Thyroid gland (tissue), 4 donors: ENCODE measurements around the gene LEP. TPM values are rescaled to one million over a fixed set of nuclear protein-coding genes. Genes with fewer than 3 reads are reported as not detected.

Source experiments
- DNase-seq, 2 donors: peaks; one replicate each; pipeline ENCODE4 v3.0.0-alpha.2; 2019
- H3K27ac ChIP-seq, 3 donors: fragments of 200-600 bp; sonication (generic); 1 replicate in 2 of 3; 2 replicates in 1 of 3; pipeline ENCODE4 v1.5.1; 2016 to 2019; ENCODE audit warnings: mild to moderate bottlenecking in 1 of 3, moderate library complexity in 1 of 3
- H3K27me3 ChIP-seq: fragments of 200-600 bp; sonication (generic); one replicate; pipeline ENCODE4 v1.5.1; 2019
- H3K36me3 ChIP-seq, 2 donors: fragments of 200-600 bp; sonication (generic); one replicate each; pipeline ENCODE4 v1.5.1; 2016 to 2019
- H3K4me1 ChIP-seq, 2 donors: fragments of 200-600 bp; sonication (generic); one replicate each; pipeline ENCODE4 v1.5.1; 2017 to 2019
- H3K4me3 ChIP-seq, 3 donors: fragments of 200-600 bp; sonication (generic); replicated peaks in 1 of 3; 1 replicate in 2 of 3; 2 replicates in 1 of 3; pipeline ENCODE4 v1.5.1; 2016; ENCODE audit warnings: mild to moderate bottlenecking in 1 of 3
- H3K9me3 ChIP-seq: fragments of 200-600 bp; sonication (generic); one replicate; pipeline ENCODE4 v1.5.1; 2017
- POLR2A ChIP-seq, 2 donors: fragments of 450-650 bp; IDR thresholded peaks; one replicate each; pipeline ENCODE4 v1.6.1; 2017; ENCODE audit warnings: antibody characterized with exemption in 2 of 2, mild to moderate bottlenecking in 2 of 2, moderate library complexity in 1 of 2
- WGBS, 2 donors: methylation state at CpG; one replicate each; pipeline ENCODE4 v1.1.5; 2017; 5-methylcytosine and 5-hydroxymethylcytosine counted together
- intact Hi-C: fragments of 100-400 bp; cut with DNase I; formaldehyde crosslinking; loops from one replicate; pipeline ENCODE4 v1.15.1; 2023
- total RNA-seq, 4 donors: library from RNA; depleted of rRNA; stranded (reverse); fragments of >200 nt; gene quantifications; one replicate each; pipeline ENCODE4 v1.2.3, GENCODE V29; 2016
- TF ChIP-seq, protein P1 (sequence below), 6 experiments: fragments of 200-600 bp in 3 of 6; fragments of 450-650 bp in 3 of 6; sonication (generic) in 3 of 6; IDR thresholded peaks; one replicate each; pipeline ENCODE4 v1.5.1; 2016 to 2019; ENCODE audit warnings: antibody characterized with exemption in 6 of 6, mild to moderate bottlenecking in 2 of 6, inconsistent platforms in 1 of 6, moderate library complexity in 1 of 6

The LEP gene
- total RNA-seq, 4 donors from 2014 or later, result 0.11 to 0.40 TPM; not detected in 2

DNA sequence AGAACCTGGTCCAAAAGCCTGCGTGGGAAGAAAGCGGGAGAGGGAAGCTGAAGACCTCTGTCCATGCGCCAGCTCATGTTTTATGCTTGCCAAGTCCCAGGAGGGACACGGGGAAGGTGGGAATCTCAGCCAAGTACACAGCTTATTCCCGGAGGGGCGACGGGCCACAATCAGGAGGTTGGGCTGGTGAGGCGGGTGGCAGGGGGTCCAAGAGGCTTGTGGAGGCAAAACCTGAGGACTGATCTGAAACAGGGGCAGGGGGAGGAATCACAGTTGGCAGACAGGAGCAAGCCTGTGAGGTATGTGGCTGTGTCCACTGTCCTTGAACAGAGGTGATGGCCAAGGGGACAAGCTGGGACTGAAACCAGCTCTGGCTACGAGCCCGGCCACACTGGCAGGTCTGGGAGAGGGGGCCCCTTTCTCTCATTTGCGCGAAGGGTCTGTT lies 38.0 kb upstream of the LEP start:
- Histone ChIP-seq H3K4me3 (no peak overlapping the region), H3K9me3 (no peaks in the 10 kb centered on the region), H3K27ac (no peak overlapping the region), H3K27me3 (peaks cover 6% of the 10 kb centered on the region), H3K36me3 (no peaks in the 10 kb centered on the region), H3K4me1 (peaks cover 8% of the 10 kb centered on the region in 2 donors)
- 49 to 55% methylated on average over 12 of the region's 12 CpGs for WGBS, 2 donors
- intact Hi-C loops, result no loop called here
- TF ChIP-seq POLR2A (IDR thresholded peaks at IDR 0.05), result no peak
- TF ChIP-seq, protein P1, sequence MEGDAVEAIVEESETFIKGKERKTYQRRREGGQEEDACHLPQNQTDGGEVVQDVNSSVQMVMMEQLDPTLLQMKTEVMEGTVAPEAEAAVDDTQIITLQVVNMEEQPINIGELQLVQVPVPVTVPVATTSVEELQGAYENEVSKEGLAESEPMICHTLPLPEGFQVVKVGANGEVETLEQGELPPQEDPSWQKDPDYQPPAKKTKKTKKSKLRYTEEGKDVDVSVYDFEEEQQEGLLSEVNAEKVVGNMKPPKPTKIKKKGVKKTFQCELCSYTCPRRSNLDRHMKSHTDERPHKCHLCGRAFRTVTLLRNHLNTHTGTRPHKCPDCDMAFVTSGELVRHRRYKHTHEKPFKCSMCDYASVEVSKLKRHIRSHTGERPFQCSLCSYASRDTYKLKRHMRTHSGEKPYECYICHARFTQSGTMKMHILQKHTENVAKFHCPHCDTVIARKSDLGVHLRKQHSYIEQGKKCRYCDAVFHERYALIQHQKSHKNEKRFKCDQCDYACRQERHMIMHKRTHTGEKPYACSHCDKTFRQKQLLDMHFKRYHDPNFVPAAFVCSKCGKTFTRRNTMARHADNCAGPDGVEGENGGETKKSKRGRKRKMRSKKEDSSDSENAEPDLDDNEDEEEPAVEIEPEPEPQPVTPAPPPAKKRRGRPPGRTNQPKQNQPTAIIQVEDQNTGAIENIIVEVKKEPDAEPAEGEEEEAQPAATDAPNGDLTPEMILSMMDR (IDR thresholded peaks at IDR 0.05), result no peak
- DNase-seq, result no peak

DNA sequence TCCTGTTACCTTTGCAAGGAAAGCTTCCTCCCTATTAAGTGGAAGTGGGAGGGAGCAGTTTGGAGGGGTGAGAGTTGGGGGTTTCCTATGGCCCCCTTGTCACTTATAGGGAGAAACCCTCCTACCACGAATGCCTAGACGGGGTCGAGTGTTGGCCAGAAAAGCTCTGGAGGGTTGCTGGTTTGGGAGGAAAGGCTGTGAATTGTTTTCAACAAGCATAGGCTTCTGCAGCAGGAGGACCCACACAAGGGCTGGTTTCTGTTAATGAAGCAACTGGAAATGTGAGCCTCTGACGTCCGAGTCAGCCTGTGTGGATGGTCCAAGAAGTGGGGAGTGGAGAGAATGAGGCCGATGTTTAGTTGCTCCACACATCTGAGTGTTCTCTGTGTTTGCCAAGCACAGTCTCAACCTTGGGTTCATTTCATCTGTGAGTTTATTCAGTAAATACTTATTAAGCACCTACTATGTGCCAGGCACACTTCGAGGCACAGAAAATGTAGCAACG lies 37.3 kb upstream of the LEP start:
- no peaks in the 10 kb centered on the region for H3K36me3 ChIP-seq
- no peak for DNase-seq
- TF ChIP-seq POLR2A (IDR thresholded peaks at IDR 0.05), result no peak
- TF ChIP-seq, protein P1 (IDR thresholded peaks at IDR 0.05), result no peak
- 49 to 53% methylated on average over 8 of the region's 8 CpGs for WGBS, 2 donors
- H3K9me3 ChIP-seq, result no peaks in the 10 kb centered on the region
- H3K27me3 ChIP-seq, result peaks cover 6% of the 10 kb centered on the region
- H3K4me3 ChIP-seq, result no peak overlapping the region
- H3K4me1 ChIP-seq, result peaks cover 8% of the 10 kb centered on the region in 2 donors
- H3K27ac ChIP-seq, result no peak overlapping the region
- intact Hi-C loops, result no loop called here

- no peak overlapping the region for H3K4me3 ChIP-seq
- TF ChIP-seq, protein P1 (IDR thresholded peaks at IDR 0.05), result no peak
- no peak for TF ChIP-seq POLR2A (IDR thresholded peaks at IDR 0.05)
- 85% methylated on average over 5 of the region's 5 CpGs for WGBS, 2 donors
- no peak for DNase-seq
- H3K4me1 ChIP-seq, result peaks cover 8% of the 10 kb centered on the region in 2 donors
- H3K36me3 ChIP-seq, result no peaks in the 10 kb centered on the region
- no peak overlapping the region for H3K27ac ChIP-seq
- peaks cover 6% of the 10 kb centered on the region for H3K27me3 ChIP-seq
- H3K9me3 ChIP-seq, result no peaks in the 10 kb centered on the region
- intact Hi-C loops, result no loop called here
These were observed 36.6 kb upstream of the LEP start for GRCh38 chr7:128204455-128204854.

GRCh38 chr7:128205068-128205467 lies 36.0 kb upstream of the LEP start:
- TF ChIP-seq, protein P1 (IDR thresholded peaks at IDR 0.05), result no peak
- no peak for TF ChIP-seq POLR2A (IDR thresholded peaks at IDR 0.05)
- Histone ChIP-seq H3K9me3 (no peaks in the 10 kb centered on the region), H3K36me3 (no peaks in the 10 kb centered on the region), H3K27me3 (peaks cover 6% of the 10 kb centered on the region), H3K4me3 (no peak overlapping the region), H3K4me1 (peaks cover 8% of the 10 kb centered on the region in 2 donors), H3K27ac (no peak overlapping the region)
- no peak for DNase-seq
- intact Hi-C loops, result loop anchor here (5.0 kb wide), 1 partner anchor 68 kb away; no protein-coding TSS in a partner anchor
- WGBS, 2 donors, result 91 to 92% methylated on average over 4 of the region's 4 CpGs

DNA sequence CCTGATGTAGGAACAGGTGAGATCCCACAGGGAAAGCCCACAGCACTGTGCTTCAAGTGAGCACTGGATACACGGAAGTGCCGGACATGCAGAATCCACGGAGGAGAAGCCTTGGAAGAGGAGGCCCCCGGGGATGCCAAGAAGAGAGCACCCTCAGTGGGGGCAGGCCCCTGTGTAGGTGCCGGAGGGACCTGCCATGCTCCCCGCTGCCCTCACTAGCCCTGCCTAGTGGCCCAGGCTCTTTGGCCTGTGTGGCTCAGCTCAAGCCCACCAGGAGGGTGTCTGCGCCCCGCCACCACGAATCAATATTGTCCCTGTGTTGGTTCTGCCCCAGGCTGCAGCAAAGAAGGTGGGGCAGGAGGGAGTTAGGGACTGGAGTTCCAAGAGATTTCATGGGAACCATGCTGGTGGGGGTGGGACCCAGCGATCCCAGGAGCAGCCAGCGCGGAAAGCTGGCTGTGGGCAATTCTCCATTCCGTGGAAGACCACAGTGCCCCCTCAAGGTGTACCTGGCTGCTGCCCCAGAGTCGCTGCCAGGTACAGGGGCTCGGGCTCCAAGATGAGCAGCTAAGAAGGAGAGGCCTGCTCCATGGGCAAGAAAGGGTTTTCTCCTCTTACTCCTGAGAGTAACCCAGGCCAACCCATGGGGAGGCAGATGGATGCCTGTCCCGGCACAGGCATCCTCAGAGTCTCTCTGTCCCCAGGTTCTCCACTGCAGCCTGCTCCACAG lies 34.9 kb upstream of the LEP start:
- DNase-seq, result no peak
- 81 to 84% methylated on average over 13 of the region's 16 CpGs for WGBS, 2 donors
- peaks cover under 1% of the 10 kb centered on the region for H3K27me3 ChIP-seq
- H3K4me3 ChIP-seq, result no peak overlapping the region
- H3K4me1 ChIP-seq, result peaks cover 6% of the 10 kb centered on the region in 2 donors
- H3K27ac ChIP-seq, result no peak overlapping the region
- H3K9me3 ChIP-seq, result no peaks in the 10 kb centered on the region
- intact Hi-C loops, result loop anchor here (5.0 kb wide), 1 partner anchor 69 kb away; no protein-coding TSS in a partner anchor
- no peaks in the 10 kb centered on the region for H3K36me3 ChIP-seq
- TF ChIP-seq, protein P1 (IDR thresholded peaks at IDR 0.05), result no peak
- TF ChIP-seq POLR2A (IDR thresholded peaks at IDR 0.05), result no peak
